Measurements from ENCODE around the gene ZNF154.
"Not testable (repeated sequence)": the region's sequence is repeated elsewhere in the genome, so short reads cannot be mapped to it uniquely, and the experiment has no call there.

ZNF154 gene

DNA sequence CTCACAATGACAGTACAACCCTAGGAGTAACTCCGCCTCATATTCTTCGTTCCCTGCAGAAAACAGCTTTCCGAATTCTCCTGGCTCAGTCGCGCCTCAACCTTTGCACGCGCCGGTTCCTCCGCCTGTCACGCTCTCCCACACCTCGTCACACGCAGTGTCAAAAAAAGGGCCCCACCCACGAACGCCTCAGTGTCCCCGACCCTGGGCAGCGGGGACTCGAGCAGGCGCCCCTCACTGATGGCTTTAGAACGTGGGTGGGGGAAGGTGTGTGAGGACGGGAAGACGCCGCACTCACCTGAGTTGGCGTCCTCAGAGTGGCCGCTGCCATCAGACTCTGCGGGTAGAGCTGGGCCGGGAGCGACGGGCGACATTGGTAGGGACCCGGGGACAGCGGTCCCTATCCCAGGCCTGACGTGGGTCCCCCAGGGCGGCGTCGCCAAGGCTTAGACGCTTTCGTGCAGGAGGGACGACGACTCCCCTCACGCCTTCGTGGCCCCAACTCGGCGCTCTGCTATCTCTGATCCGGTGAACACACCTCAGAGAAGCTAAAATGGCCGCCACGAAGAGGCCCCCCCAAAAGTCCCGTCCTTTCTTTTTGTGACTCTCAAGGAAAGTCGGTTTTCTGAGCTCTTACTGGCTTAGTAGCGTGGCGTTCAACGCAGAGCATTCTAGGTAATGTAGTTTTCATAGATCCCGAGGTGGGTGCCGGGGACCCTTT lies at the start of gene ZNF154:
ZNF154 (minus strand) TSS at position 564 of the 721 bp plus-strand sequence; CDS start at position 331, 233 bp downstream.
- DNase-seq (ENCODE audit: low spot score) = peak; percentile 78

DNA sequence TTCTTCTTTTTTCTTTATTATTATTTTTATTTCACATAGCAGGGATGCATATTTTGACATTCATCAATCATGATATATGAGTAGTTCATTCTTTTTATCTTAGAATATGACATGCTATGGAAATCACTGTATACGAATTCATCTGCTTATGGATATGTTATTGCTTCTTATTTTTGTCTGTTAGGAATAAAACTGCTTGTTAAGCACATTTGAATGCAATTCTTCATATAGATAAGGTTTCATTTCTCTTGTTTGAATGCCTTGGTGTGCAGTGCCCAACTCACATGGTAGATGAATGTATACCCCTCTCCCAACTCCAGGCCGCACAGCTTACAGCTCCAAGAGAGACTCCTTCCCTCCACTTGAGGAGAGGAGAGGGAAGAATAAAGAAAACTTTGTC lies 48.9 kb upstream of the ZNF154 start:
- DNase-seq (ENCODE audit: low spot score) = no peak

DNA sequence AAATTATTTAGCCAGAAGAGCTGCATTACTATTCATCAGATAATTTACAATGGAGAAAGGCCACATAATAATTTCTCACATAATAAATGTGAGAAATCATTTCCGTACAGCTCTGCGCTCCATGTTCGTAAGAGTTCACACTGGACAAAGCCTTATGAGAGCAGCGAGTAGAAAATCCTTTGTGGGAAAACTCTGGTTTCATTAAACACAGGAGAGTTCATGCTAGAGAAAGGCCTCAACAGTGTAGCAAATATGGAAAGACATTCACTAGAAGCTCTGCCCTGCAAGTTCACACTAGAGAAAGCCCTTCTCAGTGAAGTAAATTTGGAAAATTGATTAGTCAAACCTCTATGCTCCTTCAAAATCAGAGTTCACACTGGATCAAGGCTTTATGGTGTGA lies 46.0 kb upstream of the ZNF154 start:
- DNase-seq (ENCODE audit: low spot score) = no peak

DNA sequence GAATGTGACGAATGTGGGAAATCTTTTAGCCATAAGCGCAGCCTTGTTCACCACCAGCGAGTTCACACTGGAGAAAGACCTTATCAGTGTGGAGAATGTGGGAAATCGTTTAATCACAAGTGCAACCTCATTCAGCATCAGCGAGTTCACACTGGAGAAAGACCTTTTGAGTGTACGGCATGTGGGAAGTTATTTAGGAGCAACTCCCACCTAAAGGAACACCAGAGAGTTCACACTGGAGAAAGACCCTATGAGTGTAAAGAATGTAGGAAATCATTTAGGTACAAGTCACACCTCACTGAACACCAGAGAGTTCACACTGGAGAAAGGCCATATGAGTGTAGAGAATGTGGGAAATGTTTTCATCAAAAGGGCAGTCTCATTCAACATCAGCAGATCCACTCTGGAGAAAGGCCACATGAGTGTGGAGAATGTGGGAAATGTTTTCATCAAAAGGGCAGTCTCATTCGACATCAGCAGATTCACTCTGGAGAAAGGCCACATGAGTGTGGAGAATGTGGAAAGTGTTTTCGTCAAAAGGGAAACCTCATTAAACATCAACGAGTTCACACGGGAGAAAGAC lies 45.2 kb upstream of the ZNF154 start:
- DNase-seq (ENCODE audit: low spot score) = no peak

DNA sequence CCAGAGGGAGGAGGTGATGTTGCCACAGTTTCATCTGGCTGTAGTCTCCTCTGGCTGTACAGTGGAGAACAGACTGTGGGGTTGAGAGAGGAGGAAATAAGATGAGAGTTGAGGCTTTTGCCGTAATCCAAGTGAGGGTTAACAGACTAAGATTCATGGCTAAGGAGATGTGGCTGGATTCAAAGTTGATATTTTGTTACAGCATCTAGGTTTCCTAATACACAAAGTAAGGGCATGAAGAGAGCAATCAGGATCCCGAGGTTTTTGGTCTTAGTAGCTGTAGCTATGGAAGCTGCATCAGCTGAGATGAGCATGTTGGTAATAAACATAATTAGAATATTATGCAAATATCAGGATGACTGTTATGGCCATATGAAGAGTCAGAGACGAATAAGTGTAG lies 39.0 kb upstream of the ZNF154 start:
- DNase-seq (ENCODE audit: low spot score) = no peak

DNA sequence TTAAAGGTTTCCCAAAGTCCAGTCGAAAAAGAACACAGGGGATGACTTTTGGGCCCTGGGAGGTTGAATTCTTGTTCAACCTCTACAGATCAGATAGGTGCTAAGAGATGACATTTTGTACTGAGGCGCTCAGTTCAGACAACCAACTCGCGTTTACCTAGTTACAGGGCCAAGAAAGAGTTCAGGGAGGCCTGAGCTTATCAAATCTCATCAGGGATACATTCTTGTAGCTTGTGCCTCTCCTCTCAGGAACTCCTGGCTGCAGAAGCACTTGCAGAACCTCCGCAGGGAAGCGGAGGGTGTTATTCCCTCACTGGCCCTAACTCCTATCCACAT lies 38.4 kb upstream of the ZNF154 start:
- no peak for DNase-seq (ENCODE audit: low spot score)

DNA sequence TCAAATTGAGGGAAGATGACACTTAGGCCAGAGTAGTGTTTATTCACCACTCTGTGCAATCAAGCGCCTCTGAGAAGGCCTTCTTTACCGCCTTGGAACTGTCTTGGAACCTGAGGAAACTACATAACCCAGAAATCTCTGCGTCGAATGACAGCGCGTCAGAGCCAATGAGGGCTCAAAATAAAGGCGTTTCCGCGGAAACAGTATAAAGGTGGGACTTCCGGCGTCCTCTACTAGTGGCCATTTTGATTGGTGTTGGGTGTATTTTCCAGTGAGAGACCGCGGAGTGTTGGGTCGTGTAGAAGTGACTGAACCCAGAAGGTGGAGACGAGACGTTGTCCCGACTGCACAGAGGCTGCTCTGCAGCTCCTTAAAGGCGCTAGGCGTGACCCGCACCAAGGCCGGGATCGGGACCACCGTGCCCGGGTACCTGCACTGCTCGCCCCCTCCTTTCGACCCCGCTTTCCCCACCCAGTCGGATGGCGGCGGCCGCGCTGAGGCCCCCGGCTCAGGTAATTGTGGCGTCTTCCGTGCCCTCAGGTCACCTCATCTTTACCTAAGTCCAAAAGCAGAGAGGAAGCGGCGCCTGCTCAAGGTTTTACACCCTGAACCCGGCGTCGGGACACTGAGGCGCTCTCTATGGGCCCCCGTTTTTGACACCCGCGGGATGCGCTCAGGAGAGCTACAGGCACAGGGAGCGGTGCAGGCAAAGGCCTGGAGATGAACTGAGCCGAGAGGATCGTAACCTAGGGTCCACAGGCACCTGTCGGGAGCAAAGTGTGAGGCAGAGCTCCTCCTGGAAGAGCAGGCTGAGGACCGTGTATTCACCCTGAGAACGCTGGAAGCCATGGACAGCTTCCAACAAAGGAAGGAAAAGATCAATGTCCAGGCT lies 37.8 kb upstream of the ZNF154 start, which contains the start of gene ZNF776:
ZNF776 (plus strand) TSS at position 236 of the 892 bp plus-strand sequence; CDS start at position 480, 244 bp downstream.
- peak; percentile 94 for DNase-seq (ENCODE audit: low spot score)

DNA sequence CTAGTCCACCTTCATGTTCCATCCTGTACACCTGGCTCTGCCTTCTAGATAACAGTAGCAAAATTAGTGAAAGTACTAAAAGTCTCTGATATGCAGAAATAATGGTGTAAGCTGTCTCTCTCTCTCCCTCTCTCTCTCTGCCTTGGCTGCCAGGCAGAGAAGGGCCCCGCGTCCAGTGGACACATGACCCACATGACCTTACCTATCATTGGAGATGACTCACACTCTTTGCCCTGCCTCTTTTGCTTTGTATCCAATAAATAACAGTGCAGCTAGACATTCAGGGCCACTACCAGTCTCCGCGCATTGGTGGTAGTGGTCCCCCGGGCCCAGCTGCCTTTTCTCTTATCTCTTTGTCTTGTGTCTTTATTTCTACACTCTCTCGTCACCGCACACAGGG lies 29.8 kb upstream of the ZNF154 start:
- DNase-seq (ENCODE audit: low spot score) = not testable (repeated sequence)

DNA sequence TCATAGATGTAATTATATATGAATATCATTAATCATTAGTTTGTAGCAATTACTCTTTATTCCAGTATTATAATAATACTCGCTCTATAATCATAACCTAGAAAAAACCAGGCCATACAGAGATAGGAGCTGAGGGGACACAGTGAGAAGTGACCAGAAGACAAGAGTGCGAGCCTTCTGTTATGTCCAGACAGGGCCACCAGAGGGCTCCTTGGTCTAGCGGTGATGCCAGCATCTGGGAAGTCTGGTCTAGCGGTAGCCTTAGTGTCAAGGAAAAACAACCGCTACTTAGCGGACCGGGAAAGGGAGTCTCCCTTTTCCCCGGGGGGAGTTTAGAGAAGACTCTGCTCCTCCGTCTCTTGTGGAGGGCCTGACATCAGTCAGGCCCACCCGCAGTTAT lies 29.3 kb upstream of the ZNF154 start:
- DNase-seq (ENCODE audit: low spot score) = not testable (repeated sequence)

DNA sequence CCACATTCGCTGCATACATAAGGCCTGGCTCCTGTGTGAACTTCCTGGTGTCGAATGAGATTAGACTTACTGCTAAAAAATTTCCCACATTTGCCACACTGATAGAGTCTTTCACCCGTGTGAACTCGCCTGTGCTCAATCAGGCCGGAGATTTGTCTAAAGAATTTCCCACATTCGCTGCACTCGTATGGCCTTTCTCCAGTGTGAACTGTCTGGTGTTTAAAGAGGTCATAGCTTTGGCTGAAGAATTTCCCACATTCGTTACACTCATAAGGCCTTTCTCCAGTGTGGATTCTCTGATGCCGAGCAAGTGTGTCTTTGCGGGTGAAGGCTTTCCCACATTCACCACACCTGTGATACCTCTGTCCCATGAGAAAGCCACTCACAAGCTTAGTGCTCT lies 11.9 kb upstream of the ZNF154 start:
- no peak for DNase-seq (ENCODE audit: low spot score)

DNA sequence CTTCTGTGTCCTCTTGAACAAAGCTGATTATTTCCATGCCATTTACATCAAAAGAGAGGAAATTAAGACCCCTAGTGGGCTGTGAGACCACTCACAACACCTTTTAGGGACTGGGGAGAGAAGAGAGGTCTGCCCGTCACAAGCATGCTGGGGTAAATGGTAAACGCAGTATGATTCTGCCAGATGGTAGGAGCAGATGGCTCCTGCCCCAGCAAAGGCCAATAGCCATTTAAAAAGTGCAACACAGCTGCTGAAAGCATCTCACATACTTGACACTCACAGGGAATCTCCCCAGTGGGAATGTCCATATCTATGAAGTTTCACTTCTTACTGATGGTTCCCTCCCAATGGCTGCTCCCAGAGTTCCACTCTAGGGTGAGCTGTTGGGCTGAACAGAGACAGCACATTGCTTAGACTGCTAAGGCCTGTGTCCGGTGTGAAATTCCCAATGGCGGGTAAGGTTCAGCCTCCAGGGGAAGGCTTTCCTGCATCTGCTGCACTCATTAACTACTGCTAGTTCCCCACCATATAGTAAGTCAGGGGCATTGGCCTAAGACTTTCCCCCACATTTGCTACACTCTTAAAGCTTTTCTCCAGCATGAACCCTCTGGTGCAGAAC lies 11.0 kb upstream of the ZNF154 start:
- DNase-seq (ENCODE audit: low spot score) = no peak

DNA sequence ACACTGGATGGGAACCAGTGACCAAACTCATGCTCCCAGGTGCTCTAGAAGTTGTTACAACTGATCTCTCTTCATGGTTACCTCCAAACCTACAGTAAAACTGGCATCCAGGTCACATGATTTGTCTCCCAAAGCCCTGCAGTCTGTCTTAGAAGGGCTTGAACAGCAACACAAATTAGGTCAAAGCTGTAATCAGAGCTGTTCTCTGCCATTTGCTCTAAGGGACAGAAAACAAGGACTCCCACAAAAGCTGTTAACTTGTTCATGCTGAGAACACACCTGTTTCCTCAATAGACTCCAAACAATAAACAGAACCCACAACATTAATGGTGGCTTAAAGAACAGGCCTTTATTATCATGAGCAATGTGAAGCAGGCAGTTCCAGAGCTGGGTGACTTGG lies 10.4 kb upstream of the ZNF154 start:
- no peak for DNase-seq (ENCODE audit: low spot score)

DNA sequence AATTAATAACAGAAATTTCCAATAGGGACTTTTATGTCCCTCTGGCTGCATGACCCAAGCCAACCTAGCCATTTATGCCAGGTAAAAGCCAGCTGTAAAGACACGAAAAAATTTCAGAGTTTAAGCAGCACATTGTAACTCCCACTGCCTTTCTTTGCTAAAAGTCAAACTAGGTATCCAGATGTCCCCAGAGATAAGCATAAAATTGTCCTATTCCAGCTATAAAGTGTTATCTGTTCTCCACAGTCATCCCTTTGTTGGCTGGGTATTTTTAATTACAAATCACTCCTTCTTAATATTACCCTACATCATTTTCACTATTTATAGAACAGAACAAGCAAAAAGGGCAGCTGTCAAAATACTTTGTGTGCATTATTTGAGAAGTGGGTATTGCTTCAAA lies 3.2 kb upstream of the ZNF154 start:
- DNase-seq (ENCODE audit: low spot score) = no peak

DNA sequence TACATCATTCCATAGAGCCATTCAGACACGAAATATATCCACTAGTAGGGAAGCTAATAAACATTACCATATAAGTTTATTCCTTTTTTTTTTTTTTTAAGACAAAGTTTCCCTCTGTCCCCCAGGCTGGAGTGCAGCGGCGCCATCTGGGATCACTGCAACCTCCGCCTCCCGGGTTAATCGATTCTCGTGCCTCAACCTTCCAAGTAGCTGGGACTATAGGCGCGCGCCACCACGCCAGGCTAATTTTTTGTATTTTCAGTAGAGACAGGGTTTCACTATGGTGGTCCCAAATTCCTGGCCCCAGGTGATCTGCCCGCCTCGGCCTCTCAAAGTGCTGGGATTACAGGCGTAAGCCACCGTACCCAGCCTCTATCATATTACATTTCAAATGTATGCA lies 612 bp upstream of the ZNF154 start:
- no peak for DNase-seq (ENCODE audit: low spot score)

DNA sequence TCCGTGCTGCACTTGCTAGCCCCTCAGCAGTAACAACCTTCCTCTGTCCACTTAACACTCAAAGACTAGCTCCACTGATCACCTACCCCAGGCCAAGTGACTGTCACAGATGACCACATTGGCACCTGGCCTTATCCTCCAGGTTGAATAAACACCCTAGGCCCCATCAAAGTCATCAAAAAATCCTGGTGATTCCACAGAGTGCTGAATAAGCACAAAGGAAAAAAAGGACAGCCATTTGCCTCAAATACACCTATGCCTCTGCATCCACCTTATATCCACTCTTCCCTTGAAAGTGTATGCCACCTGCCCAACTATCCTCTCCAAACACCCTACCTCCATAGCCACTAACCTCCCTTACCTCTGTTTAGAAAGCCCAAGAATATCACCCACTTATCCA lies 2.7 kb downstream of the ZNF154 start:
- DNase-seq (ENCODE audit: low spot score) = no peak

DNA sequence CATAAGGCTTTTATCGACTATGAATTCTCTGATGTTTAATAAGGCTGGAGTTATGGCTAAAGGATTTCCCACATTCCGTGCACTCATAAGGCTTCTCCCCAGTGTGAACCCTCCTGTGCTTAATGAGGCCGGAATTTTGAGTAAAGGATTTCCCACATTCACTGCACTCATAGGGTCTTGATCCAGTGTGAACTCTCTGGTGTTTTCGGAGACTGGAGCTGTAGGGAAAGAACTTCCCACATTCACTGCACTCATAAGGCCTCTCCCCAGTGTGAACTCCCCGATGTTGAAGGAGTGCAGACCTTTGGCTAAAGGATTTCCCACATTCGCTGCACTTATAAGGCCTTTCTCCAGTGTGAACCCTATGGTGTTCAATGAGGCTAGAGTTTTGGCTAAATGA lies 7.4 kb downstream of the ZNF154 start:
- DNase-seq (ENCODE audit: low spot score) = no peak

DNA sequence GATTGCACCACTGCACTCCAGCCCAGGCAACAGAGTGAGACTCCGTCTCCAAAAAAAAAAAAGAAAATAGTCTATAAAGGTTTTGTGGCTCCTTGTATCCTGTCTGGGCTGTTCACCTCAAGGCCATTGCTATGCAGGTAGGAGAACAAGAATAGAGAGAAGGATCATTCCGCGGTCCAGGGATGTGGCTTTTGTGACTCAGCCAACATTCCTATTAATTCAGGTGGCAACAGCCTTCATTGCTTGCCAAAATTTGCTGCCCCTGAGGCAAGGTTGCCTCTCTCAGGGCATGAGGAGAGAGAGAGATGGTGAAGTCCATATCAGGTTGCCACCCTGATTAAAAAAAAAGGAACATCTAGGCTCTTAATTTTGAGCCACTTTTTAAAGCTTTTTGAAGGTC lies 19.3 kb downstream of the ZNF154 start:
- no peak for DNase-seq (ENCODE audit: low spot score)

DNA sequence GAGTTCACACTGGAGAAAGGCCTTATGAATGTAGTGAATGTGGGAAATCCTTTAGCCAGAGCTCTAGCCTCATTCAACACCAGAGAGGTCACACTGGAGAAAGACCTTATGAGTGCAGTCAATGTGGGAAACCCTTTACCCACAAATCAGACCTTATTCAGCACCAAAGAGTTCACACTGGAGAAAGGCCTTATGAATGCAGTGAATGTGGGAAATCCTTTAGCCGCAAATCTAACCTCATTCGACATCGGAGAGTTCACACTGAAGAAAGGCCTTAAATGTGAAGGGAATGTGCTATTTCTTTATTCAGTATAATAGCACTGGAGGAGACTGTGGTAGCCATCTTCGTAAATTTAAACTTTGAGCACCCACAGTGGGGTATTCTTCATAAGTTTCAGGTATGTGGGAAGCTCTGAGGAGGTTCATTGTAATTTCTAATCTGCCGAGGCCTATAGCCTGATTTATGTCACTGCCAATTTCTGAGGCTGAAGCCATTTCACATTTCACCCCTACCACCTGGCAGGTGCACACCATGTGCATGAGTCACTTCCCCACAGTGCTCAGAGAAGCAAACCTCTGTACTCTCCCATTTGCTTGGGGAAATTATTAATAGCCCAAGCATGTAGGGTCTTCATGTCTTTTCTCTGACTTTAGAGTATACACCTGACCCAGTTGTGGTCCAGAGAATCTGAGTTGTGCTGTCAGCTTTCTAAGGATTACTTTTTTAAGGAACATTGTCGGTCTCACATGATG lies 20.8 kb downstream of the ZNF154 start:
- DNase-seq (ENCODE audit: low spot score) = no peak

DNA sequence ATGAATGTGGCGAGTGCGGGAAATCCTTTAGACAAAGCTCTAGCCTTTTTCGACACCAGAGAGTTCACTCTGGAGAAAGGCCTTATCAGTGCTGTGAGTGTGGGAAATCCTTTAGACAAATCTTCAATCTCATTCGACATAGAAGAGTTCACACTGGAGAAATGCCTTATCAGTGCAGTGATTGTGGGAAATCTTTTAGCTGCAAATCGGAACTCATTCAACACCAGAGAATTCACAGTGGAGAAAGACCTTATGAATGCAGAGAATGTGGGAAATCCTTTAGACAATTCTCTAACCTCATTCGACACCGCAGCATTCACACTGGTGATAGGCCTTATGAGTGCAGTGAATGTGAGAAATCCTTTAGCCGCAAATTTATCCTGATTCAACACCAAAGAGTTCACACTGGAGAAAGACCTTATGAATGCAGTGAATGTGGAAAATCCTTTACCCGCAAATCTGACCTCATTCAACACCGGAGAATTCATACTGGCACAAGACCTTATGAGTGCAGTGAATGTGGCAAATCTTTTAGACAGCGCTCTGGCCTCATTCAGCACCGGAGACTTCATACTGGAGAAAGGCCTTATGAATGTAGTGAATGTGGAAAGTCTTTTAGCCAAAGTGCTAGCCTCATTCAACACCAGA lies 21.5 kb downstream of the ZNF154 start:
- no peak for DNase-seq (ENCODE audit: low spot score)

DNA sequence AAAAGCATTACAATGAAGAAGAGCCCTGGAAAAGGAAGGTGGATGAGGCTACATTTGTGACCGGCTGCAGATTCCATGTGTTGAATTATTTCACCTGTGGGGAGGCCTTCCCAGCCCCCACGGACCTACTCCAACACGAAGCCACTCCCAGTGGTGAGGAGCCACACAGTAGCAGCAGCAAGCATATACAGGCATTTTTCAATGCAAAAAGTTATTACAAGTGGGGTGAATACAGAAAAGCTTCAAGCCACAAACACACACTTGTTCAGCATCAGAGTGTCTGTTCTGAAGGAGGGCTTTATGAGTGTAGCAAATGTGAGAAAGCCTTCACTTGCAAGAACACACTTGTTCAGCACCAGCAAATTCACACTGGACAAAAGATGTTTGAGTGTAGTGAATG lies 22.3 kb downstream of the ZNF154 start:
- no peak for DNase-seq (ENCODE audit: low spot score)

DNA sequence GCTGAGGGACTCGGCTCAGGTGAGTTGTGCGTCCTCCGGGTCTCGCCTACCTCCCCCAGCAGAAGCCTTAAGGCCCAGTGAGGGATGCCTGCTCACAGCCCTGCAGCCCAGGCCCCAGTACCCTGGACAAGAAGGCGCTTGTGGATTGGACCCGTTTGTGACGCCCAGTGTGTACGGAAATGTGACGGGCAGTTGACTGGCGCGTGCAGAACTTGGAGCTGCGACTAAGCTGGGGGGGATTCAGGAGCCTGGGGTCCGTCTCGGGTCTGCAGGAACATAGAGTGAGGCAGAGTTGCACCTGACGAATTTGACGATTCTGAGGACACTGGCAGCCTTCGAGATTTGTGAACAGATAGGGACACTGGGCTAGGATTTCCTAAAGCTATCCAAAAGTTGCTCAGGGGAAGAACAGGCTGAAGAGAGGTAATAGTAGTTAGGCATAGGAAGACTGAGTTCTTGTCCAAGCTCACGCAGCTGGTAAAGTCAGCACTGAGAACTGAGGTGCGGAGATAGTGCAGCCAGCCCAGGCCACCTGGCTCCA lies 26.7 kb downstream of the ZNF154 start:
- no peak for DNase-seq (ENCODE audit: low spot score)

All from putamen (tissue), 1 donor.